ENCODE measurements around the gene ACOXL. TPM values are rescaled to one million over a fixed set of nuclear protein-coding genes. Genes with fewer than 3 reads are reported as not detected.

ACOXL gene
- total and polyA plus RNA-seq, 12 donors: 0.05 to 0.19 (median 0.12) TPM; not detected in 8

- DNase-seq: peak in 1 of 7 donors; percentile 10
- WGBS, 4 donors: 40 to 48% (median 43%) methylated on average over 4 of the region's 4 CpGs
- TF ChIP-seq POLR2A (IDR thresholded peaks at IDR 0.05) (no peak), CTCF (IDR thresholded peaks at IDR 0.05) (no peak)
- peaks cover 0 to 4% (median 0%) of the 10 kb centered on the region in 3 donors for H3K9me3 ChIP-seq (replicated peaks in 1 of 3)
- H3K4me1 ChIP-seq (replicated peaks in 1 of 2): no peaks in the 10 kb centered on the region
- H3K27me3 ChIP-seq: peaks cover 3% of the 10 kb centered on the region
- H3K36me3 ChIP-seq (replicated peaks in 1 of 2): no peaks in the 10 kb centered on the region
- intact Hi-C loops (cut with DNase I): no loop called here
- H3K4me3 ChIP-seq: no peak overlapping the region
- no peak overlapping the region for H3K27ac ChIP-seq
Observed at GRCh38 chr2:110993557-110994231, 261.3 kb downstream of the ACOXL start.

GRCh38 chr2:110994250-110994961 is 262.0 kb downstream of the ACOXL start:
- 45 to 64% (median 51%) methylated on average over 5 of the region's 5 CpGs for WGBS, 4 donors
- Histone ChIP-seq H3K27me3 (peaks cover 3% of the 10 kb centered on the region), H3K4me3 (no peak overlapping the region), H3K27ac (no peak overlapping the region), H3K36me3 (replicated peaks in 1 of 2) (no peaks in the 10 kb centered on the region), H3K9me3 (replicated peaks in 1 of 3) (peaks cover 0 to 4% (median 0%) of the 10 kb centered on the region in 3 donors), H3K4me1 (replicated peaks in 1 of 2) (no peaks in the 10 kb centered on the region)
- TF ChIP-seq CTCF (IDR thresholded peaks at IDR 0.05) (no peak), POLR2A (IDR thresholded peaks at IDR 0.05) (no peak)
- intact Hi-C loops (cut with DNase I): no loop called here
- DNase-seq: no peak

GRCh38 chr2:110995911-110996310 is 263.5 kb downstream of the ACOXL start:
- H3K9me3 ChIP-seq (replicated peaks in 1 of 3): peaks cover 0 to 4% (median 0%) of the 10 kb centered on the region in 3 donors
- no peak for DNase-seq
- H3K4me1 ChIP-seq (replicated peaks in 1 of 2): no peaks in the 10 kb centered on the region

More at GRCh38 chr2:110995911-110996310, 263.5 kb downstream of the ACOXL start:
- no peak for TF ChIP-seq CTCF (IDR thresholded peaks at IDR 0.05)
- TF ChIP-seq POLR2A (IDR thresholded peaks at IDR 0.05): no peak
- H3K4me3 ChIP-seq: no peak overlapping the region
- intact Hi-C loops (cut with DNase I): no loop called here
- peaks cover 3% of the 10 kb centered on the region for H3K27me3 ChIP-seq
- no peaks in the 10 kb centered on the region for H3K36me3 ChIP-seq (replicated peaks in 1 of 2)
- WGBS, 4 donors: 80 to 86% (median 81%) methylated on average over 6 of the region's 6 CpGs
- H3K27ac ChIP-seq: no peak overlapping the region
